Esophagus squamous epithelium (tissue), 5 donors: ENCODE data around the gene C20orf141. TPM values are rescaled to one million over a fixed set of nuclear protein-coding genes. Genes with fewer than 3 reads are reported as not detected.

Experiments
- DNase-seq: peaks from one replicate; lab custom pipeline; 2025; lab: John Stamatoyannopoulos, UW
- H3K27ac ChIP-seq, 4 donors: fragments of 200-600 bp; sonication (generic); one replicate each; pipeline ENCODE4 v1.5.1; 2016 to 2019; ENCODE audit warnings: mild to moderate bottlenecking in 1 of 4
- H3K27me3 ChIP-seq, 4 donors: fragments of 200-600 bp; sonication (generic); 1 replicate in 3 of 4; 2 replicates in 1 of 4; pipeline versions ENCODE4 v1.5.1 to v1.6.0; 2017 to 2021; ENCODE audit warnings: antibody characterized with exemption in 1 of 4
- H3K36me3 ChIP-seq, 3 donors: fragments of 200-600 bp; sonication (generic); one replicate each; pipeline ENCODE4 v1.5.1; 2016 to 2019
- H3K4me1 ChIP-seq, 3 donors: fragments of 200-600 bp; sonication (generic); one replicate each; pipeline ENCODE4 v1.5.1; 2017 to 2019
- H3K4me3 ChIP-seq, 4 donors: fragments of 200-600 bp; sonication (generic); 1 replicate in 3 of 4; 2 replicates in 1 of 4; pipeline ENCODE4 v1.5.1; 2016 to 2019; ENCODE audit warnings: mild to moderate bottlenecking in 2 of 4, moderate library complexity in 1 of 4
- H3K9me3 ChIP-seq, 3 donors: fragments of 200-600 bp; sonication (generic); one replicate each; pipeline ENCODE4 v1.5.1; 2016 to 2019
- POLR2A ChIP-seq, 4 donors: fragments of 450-650 bp; IDR thresholded peaks; one replicate each; pipeline ENCODE4 v1.6.1; 2017; ENCODE audit warnings: antibody characterized with exemption in 4 of 4, mild to moderate bottlenecking in 4 of 4, moderate library complexity in 3 of 4
- WGBS, 2 donors: methylation state at CpG; one replicate each; pipeline ENCODE4 v1.1.5; 2018; 5-methylcytosine and 5-hydroxymethylcytosine counted together
- intact Hi-C: fragments of 100-400 bp; cut with DNase I; formaldehyde crosslinking; loops from one replicate; pipeline ENCODE4 v1.15.0; 2022
- total RNA-seq, 4 donors: library from RNA; depleted of rRNA; stranded (reverse); fragments of >200 nt; gene quantifications; one replicate each; pipeline ENCODE4 v1.1.0, GENCODE V29; 2016
- TF ChIP-seq, protein P1 (sequence below), 6 experiments: fragments of 450-650 bp in 4 of 6; fragments of 200-600 bp in 2 of 6; sonication (generic) in 2 of 6; IDR thresholded peaks; one replicate each; pipeline ENCODE4 v1.5.1; 2016 to 2019; ENCODE audit warnings: antibody characterized with exemption in 6 of 6, mild to moderate bottlenecking in 4 of 6, moderate library complexity in 4 of 6
- donor health status: DM: yes; HTN: yes; CAD: no.

C20orf141 gene
- total RNA-seq, 4 donors from 2014 or later: not detected

DNA sequence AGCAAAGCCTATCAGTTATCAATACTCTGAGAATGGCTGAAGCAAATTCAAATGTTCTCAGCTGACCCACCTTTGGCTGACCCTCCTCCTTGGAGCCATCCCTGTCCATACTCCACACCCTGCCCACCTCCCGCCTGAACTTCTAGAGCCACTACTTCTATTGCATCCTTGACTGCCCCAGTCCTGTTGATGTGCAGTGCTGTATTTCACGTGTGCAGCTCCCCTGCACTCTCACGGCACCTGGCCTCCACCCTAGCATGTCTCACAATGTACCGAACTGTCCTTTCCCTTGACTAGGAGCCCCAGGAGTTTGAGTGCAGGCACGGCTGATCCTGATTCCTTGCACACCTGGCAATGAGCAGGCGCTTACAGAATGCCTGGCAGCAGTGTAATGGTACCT lies 21.3 kb upstream of the C20orf141 start:
- Histone ChIP-seq H3K4me1 (peaks cover 0 to 5% (median 0%) of the 10 kb centered on the region in 3 donors), H3K27me3 (peaks cover 0 to 64% (median 0%) of the 10 kb centered on the region in 4 donors), H3K27ac (no peak overlapping the region), H3K36me3 (no peaks in the 10 kb centered on the region), H3K9me3 (no peaks in the 10 kb centered on the region), H3K4me3 (no peak overlapping the region)
- 81 to 83% methylated on average over 3 to 6 of the region's 6 CpGs for WGBS, 2 donors
- intact Hi-C loops: no loop called here
- no peak for DNase-seq
- no peak for TF ChIP-seq POLR2A (IDR thresholded peaks at IDR 0.05)
- TF ChIP-seq, protein P1, sequence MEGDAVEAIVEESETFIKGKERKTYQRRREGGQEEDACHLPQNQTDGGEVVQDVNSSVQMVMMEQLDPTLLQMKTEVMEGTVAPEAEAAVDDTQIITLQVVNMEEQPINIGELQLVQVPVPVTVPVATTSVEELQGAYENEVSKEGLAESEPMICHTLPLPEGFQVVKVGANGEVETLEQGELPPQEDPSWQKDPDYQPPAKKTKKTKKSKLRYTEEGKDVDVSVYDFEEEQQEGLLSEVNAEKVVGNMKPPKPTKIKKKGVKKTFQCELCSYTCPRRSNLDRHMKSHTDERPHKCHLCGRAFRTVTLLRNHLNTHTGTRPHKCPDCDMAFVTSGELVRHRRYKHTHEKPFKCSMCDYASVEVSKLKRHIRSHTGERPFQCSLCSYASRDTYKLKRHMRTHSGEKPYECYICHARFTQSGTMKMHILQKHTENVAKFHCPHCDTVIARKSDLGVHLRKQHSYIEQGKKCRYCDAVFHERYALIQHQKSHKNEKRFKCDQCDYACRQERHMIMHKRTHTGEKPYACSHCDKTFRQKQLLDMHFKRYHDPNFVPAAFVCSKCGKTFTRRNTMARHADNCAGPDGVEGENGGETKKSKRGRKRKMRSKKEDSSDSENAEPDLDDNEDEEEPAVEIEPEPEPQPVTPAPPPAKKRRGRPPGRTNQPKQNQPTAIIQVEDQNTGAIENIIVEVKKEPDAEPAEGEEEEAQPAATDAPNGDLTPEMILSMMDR (IDR thresholded peaks at IDR 0.05): no peak

DNA sequence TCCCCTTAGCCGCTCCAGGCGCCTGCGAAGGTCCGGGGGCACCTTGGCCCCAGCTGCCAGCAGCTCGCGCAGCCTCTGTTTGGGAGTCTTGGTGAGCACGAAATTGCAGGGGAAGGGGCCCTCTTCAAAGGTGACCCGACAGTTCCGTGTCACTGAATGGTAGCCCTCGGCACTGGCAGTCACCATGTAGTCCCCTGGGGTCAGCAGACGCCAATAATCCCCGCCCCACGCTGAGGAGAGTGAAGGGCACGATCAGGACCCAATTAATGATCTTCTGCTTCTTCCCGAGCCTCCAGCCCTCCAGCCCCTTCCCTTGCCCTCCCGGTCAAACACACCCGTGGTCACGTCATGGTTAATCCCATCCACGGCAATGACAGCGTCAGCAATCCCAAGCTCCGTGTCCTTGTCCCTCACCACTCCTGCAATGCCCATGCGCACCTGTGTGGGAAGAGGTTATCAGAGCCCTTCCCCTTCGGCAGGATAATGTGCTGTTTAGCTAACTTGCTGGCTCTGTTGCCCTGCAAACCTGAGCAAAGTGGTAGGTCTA lies 20.5 kb upstream of the C20orf141 start:
- H3K27ac ChIP-seq: no peak overlapping the region
- peaks cover under 1 to 13% (median 4%) of the 10 kb centered on the region in 3 donors for H3K4me1 ChIP-seq
- TF ChIP-seq, protein P1 (IDR thresholded peaks at IDR 0.05): no peak
- no peak for TF ChIP-seq POLR2A (IDR thresholded peaks at IDR 0.05)
- H3K27me3 ChIP-seq: peaks cover 0 to 70% (median 0%) of the 10 kb centered on the region in 4 donors
- 87 to 90% methylated on average over 19 to 20 of the region's 23 CpGs for WGBS, 2 donors
- H3K9me3 ChIP-seq: no peaks in the 10 kb centered on the region
- intact Hi-C loops: no loop called here
- no peak overlapping the region for H3K4me3 ChIP-seq
- H3K36me3 ChIP-seq: no peaks in the 10 kb centered on the region
- DNase-seq: no peak

DNA sequence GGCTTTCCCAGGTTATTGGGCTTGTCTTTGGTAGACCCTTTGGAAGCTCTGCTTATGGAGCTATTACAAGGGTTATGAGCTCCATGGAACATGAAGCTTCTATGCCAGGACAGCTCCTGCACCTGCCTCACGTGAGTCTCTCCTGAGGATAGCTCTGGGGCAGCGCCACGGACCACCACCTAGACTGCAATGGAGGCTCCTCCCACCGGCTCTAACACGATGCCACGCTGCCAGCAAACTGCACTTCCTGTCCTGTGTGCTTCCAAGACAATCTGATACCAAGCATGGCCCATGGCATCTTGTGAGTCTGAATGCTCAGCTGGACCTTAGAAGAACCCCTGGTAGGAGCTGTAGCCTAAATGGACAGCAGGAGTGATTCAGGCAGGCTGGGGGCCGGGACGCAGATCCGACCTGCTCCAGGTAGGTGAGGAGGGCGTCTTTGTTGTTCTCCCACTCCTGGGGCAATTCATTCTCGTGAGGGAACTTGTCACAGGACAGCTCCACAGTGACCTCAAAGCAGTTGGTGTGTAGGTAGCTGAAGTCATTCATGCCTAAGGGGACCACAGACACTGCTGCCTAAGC lies 19.8 kb upstream of the C20orf141 start:
- Histone ChIP-seq H3K9me3 (no peaks in the 10 kb centered on the region), H3K36me3 (no peaks in the 10 kb centered on the region), H3K27me3 (peaks cover 0 to 71% (median 1%) of the 10 kb centered on the region in 4 donors), H3K4me1 (peaks cover 7 to 20% (median 10%) of the 10 kb centered on the region in 3 donors), H3K27ac (no peak overlapping the region), H3K4me3 (no peak overlapping the region)
- DNase-seq: no peak
- TF ChIP-seq, protein P1 (IDR thresholded peaks at IDR 0.05): no peak
- TF ChIP-seq POLR2A (IDR thresholded peaks at IDR 0.05): no peak
- 81 to 83% methylated on average over 7 to 11 of the region's 11 CpGs for WGBS, 2 donors
- intact Hi-C loops: no loop called here

- H3K4me1 ChIP-seq: peaks cover 11 to 25% (median 15%) of the 10 kb centered on the region in 3 donors
- DNase-seq: no peak
- TF ChIP-seq, protein P1 (IDR thresholded peaks at IDR 0.05): no peak
- no peak for TF ChIP-seq POLR2A (IDR thresholded peaks at IDR 0.05)
- 83 to 85% methylated on average over 14 to 22 of the region's 24 CpGs for WGBS, 2 donors
- intact Hi-C loops: no loop called here
- H3K27me3 ChIP-seq: peaks cover 0 to 71% (median 4%) of the 10 kb centered on the region in 4 donors
- no peak overlapping the region for H3K27ac ChIP-seq
- no peak overlapping the region for H3K4me3 ChIP-seq
- H3K36me3 ChIP-seq: no peaks in the 10 kb centered on the region
- no peaks in the 10 kb centered on the region for H3K9me3 ChIP-seq
Measured at GRCh38 chr20:2795451-2795850, 19.3 kb upstream of the C20orf141 start.

DNA sequence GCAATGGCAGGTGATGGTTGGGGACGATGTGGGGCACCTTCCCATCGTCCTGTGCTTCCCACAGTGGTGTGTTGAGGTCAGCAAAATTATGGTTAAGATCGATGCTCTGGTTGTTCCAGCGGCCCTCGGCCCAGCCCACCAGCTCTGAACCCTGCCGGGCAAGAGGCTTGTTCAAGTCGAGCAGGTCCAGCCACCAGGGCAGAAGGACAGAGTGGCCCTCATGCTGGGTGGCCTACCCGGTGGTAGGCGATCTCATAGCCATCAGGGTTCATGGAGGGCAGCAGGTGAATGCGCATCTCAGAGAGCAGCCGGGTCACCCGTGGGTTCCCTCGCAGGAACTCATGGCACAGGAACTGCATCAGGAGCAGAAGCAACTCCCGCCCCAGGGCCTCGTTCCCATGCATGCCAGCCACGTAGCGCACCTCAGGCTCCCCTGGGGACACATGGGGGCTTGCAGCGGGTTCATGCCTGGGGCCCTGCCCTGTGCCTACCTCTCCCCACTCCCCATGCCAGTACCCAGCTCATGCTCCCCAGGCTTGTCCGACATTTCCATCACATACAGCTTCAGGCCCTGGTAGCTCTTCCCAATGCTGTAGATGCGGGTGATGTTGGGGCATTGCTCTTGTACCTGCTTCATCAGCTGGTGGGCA lies 18.7 kb upstream of the C20orf141 start:
- Histone ChIP-seq H3K4me1 (peaks cover 13 to 31% (median 19%) of the 10 kb centered on the region in 3 donors), H3K36me3 (no peaks in the 10 kb centered on the region), H3K27ac (no peak overlapping the region), H3K9me3 (no peaks in the 10 kb centered on the region), H3K4me3 (no peak overlapping the region), H3K27me3 (peaks cover 0 to 73% (median 8%) of the 10 kb centered on the region in 4 donors)
- DNase-seq: no peak
- TF ChIP-seq, protein P1 (IDR thresholded peaks at IDR 0.05): no peak
- TF ChIP-seq POLR2A (IDR thresholded peaks at IDR 0.05): no peak
- intact Hi-C loops: no loop called here
- WGBS, 2 donors: 85 to 94% methylated on average over 3 to 16 of the region's 20 CpGs
